NCI-H2107 (cell line): ENCODE data around the gene FAM83C.

Experiments used
- DNase-seq: peaks from one replicate; lab custom pipeline; 2025; lab: John Stamatoyannopoulos, UW

The FAM83C gene

GRCh38 chr20:35291654-35292503 lies at the start of gene FAM83C:
Gene FAM83C (minus strand): TSS chr20:35292425. CDS start chr20:35292304, 121 bp downstream.
- DNase-seq, result no peak

DNA sequence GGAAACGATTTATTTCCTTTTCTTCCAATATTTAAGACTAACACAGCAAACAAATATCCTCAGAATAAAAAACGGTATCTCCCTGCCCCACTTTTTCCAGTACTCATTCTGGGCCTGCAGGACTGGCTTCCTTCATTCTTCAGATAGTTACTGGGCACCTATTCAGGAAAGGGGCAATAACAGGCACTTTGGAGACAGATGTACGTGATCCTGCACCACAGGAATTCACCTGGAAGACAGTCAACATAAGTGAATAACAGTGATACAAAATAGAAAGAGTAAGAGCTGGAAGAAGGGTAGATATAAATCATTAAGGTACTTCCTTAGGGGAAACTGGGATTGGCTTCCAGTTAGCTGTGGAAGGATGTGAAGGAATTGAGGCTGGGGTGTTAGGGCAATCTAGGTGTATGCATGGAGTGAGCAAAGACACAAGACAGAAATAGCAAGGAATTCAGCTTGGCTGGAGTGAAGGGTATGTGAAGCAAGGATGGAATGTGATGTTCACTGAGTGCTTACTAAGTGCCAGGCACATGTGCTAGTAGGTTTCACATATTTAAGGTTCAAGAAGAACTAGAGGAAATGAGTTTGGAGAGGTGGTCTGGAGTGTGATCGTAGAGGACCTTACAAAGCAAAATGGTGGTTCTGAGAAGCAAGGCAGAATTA lies 49.3 kb upstream of the FAM83C start:
- no peak for DNase-seq

GRCh38 chr20:35340436-35340835 lies 48.2 kb upstream of the FAM83C start:
- DNase-seq, result no peak

GRCh38 chr20:35339636-35340035 lies 47.4 kb upstream of the FAM83C start:
- no peak for DNase-seq

- DNase-seq, result no peak
These were observed 46.8 kb upstream of the FAM83C start for GRCh38 chr20:35339007-35339406.

- no peak for DNase-seq
These were observed 42.3 kb upstream of the FAM83C start for GRCh38 chr20:35334311-35335101.

DNA sequence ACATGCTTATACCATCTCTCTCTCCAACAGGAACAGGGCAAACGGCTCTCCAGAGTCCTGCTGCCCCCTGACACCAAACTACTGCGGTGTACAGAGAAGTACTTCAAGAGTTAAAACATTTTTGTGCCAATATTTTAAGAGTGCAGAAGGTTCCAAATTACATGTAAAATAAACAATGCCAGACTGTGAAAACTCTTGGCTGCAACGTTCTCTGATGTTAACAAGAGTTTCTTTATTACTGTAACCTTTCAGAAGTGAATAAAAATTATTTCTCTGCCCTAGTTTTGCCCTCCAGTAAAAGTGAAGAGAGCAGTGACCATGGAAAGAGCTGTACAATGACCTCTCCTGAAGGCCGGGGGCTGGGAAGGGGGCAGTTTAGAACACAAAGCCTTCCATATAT lies 41.4 kb upstream of the FAM83C start:
- no peak for DNase-seq

- no peak for DNase-seq
These were observed 40.4 kb upstream of the FAM83C start for GRCh38 chr20:35332540-35333200.

DNA sequence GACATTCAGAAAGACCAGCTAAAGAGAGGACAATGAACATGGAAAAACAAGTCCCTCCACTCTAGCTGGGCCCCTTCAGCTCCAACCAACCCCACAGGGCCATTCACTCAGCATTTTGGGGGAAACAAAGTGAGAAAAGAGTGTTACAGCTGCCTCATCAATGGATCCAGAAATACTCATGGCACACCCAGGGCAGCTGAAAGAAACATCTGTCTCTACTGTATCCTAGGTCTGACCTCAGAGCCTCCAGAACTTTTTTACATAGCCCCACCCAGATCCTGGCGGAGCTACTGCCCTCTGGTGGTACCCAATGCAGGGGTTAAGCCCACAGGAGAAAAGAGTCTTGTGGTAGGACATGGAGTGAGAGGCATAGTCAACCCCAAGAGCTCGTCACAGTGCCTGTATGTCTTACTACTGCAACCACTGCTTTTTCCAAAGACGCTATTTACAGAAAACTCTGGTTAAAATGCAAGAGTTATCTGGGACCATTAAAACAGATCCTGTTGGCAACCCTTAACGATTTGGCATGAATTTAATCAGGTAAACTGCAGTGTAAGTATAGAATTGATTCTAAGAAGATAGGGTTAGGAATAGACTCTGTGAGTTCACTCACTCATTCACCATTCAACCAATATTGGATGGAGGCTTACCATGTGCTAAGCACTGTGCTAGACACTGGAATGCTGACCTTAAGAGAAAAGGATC lies 37.4 kb upstream of the FAM83C start:
- no peak for DNase-seq

DNA sequence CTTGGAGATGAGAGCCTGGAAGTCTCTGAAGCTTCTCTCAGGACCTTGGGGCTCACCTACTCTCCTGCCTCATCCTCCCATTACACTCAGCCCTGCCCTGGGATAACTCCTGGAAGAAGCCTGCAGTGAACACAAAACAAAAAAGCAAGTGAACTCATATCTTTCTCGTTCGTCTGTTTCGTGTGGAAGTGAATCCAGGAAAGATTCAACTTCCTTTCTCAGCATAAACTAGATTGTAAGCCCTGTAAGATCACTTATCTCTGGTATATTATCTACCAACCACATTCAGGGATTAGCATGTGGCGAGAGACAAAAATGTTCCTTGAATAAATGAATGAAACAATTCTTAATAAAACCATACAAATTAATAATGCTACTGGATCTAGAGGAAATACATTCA lies 36.5 kb upstream of the FAM83C start:
- DNase-seq, result no peak

DNA sequence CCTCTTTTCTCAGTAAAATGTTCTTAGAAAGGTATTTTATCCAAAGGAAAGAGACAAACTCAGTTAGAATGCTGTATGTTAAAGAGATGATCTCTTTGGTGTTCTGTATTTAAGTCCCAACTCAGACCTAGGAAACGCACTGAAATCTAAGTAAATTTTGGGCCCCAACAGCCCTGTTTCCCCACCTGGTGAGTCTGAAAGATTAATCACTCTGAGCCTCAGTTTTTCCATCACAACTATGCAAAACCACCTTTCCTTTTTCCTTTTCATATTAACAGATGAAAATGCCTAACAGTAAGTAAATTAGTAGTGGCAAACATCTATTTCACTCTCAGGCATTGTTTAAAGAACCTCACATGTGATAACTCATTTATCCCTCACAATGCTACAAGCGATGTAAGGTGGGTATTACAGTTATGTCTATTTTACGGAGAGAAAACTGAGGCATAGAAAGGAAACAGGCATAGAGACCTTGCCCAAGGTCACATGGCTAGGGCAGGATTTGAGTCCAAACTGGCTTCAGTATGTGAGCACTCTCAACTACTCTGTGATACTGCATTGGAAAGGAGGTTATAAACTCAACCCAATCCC lies 36.0 kb upstream of the FAM83C start:
- no peak for DNase-seq

DNA sequence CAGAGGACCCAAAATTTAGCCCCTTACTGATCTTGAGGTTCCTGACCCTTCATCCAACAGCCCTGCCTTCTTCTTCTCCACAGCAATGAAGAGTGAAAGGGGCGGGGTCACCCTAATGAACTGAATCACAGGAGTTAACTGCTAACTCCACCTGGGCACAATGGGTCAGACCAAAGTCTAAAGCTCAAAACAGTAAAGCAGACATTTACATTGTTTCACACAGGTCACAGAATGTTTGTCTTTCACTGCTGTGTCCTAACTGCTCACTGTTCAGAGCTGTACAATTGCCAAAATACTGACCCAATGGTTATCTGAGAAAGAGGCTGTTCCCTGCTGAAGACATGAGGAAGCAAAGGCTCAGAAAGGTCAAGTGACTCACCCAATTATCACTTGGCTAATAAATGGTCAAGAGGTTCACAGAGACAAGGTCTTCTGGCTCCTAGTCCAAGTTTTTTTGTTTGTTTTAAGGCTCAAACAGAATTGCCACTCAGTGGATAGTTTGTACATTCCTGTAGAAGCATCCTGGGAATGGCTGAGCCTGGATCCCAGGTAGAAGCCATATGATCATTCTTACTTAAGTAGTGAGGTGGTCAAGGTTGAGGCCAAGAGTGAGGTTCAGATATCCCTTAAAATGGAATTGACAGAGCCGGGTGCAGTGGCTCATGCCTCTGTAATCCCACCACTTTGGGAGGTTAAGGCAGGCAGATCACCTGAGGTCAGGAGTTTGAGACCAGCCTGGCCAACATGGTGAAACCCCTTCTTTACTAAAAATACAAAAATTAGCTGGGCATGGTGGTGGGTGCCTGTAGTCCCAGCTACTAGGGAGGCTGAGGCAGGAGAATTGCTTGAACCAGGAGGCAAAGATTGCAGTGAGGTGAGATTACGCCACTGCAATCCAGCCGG lies 35.1 kb upstream of the FAM83C start:
- DNase-seq, result no peak

DNA sequence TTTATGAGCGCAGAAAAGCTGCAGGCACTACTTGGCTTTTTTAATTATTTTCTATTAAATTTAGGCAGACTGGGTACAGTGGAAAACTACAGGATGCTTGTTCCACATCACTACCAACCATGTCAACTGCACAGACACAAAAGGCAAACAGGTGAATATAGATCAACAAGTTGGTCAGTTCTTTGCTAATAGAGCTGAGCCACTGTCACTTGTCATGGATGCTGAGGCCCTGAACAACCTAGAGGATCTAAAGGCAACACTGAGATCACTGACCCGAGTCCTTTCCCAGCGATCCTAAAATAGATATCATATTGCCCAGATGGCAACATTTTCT lies 34.5 kb upstream of the FAM83C start:
- no peak for DNase-seq

DNA sequence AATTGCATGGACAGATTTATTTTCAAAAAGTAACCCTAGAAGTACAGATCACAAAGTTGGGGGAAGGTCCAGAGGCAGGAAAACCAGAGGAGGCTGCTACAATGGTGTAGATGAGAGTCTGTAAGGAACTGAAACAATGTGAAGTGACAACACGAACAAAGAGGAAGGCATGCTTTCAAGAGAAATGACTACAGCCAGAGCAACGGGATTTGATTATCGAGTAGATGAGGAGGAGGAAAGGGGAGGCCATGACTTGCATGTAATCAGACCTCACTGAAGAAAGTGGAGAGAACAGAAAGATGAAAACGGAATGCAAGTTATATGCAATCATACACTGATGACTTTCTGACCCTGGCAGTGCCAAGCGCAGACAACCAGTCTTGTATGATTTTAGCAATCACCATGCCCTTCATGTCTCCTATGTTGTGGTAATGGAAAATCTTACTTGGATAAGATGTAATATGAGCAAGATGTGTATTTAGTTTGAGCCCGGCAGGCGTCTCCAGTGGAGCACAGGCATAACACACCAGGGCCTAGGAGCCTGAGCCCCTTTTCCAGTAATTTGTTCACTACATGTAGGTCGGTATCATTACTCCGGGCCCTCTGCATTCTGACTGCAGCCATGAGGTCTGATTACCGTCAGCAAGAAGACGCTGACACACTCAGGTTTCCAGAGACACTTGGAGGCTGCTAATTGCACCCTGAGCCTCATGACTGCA lies 34.0 kb upstream of the FAM83C start:
- DNase-seq, result no peak

GRCh38 chr20:35325401-35325800 lies 33.2 kb upstream of the FAM83C start:
- DNase-seq, result no peak

DNA sequence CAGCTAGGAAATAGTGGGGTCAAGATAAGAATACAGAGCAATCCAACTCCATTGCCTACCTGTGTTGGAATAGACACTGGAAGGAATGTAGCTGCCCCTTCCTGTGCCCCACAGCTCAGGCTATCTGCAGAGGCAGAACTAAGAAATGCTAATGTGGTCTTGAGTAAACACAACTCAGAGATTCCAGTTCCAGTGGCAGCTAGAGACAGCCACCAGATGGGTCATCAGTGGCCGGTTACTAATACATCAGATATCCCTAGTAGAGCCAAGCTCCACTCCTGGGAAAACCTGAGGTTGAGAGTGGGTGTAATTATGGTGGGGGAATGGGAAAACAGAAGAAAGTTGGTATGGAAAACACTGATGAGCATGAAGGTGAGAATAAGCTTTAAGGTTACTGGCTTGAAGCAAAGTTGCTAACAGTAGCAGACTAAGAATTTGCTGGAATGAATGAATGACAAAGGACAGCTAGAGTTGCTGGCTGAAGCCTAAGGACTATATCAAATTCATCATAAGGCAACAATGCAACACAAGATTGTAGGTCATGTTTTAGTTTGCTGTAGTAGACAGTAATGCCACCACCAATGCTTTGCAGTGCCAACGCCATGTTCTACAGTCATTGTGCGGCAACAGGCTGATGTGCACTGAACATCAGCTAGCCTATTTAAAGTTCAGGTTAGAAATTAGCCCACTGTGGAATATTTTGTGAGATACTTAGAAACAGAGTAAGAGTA lies 28.3 kb upstream of the FAM83C start:
- DNase-seq, result no peak

- DNase-seq, result no peak
These were observed 27.6 kb upstream of the FAM83C start for GRCh38 chr20:35319871-35320197.

- no peak for DNase-seq
These were observed 27.1 kb upstream of the FAM83C start for GRCh38 chr20:35319192-35319870.
